Testis (tissue), 3 donors: Measurements from ENCODE around the gene NPAS3. TPM values are rescaled to one million over a fixed set of nuclear protein-coding genes. Genes with fewer than 3 reads are reported as not detected.

Experiments
- DNase-seq: peaks from one replicate; pipeline ENCODE4 v3.0.0-alpha.2; 2019
- H3K27ac ChIP-seq, 2 donors: fragments of 200-600 bp; sonication (generic); one replicate each; pipeline ENCODE4 v1.5.1; 2019
- H3K27me3 ChIP-seq: fragments of 200-600 bp; sonication (generic); one replicate; pipeline ENCODE4 v1.5.1; 2019
- H3K36me3 ChIP-seq: fragments of 200-600 bp; sonication (generic); one replicate; pipeline ENCODE4 v1.5.1; 2017; ENCODE audit warnings: low read depth; ENCODE audit errors: missing control alignments
- H3K4me1 ChIP-seq: fragments of 200-600 bp; sonication (generic); one replicate; pipeline ENCODE4 v1.5.1; 2019
- H3K4me3 ChIP-seq, 2 donors: fragments of 200-600 bp; sonication (generic); one replicate each; pipeline ENCODE4 v1.5.1; 2017 to 2019
- H3K9me3 ChIP-seq: fragments of 200-600 bp; sonication (generic); one replicate; pipeline ENCODE4 v1.5.1; 2017
- POLR2A ChIP-seq: fragments of 450-650 bp; IDR thresholded peaks from one replicate; pipeline ENCODE4 v1.6.1; 2017; ENCODE audit warnings: antibody characterized with exemption, mild to moderate bottlenecking, moderate library complexity
- WGBS, 2 donors: methylation state at CpG; one replicate each; pipeline ENCODE4 v1.1.5; 2018; 5-methylcytosine and 5-hydroxymethylcytosine counted together
- intact Hi-C: fragments of 100-400 bp; cut with DNase I; formaldehyde crosslinking; loops from one replicate; pipeline ENCODE4 v1.15.1; 2023; ENCODE audit warnings: low total_unique reads
- polyA plus RNA-seq: library from polyadenylated mRNA; stranded (reverse); fragments of 350-450 nt; fragmentation: Illumina TruSeq; extraction: RNeasy Lipid Tissue Mini Kit (QIAGEN cat#74804); gene quantifications from one replicate; pipeline ENCODE4 v1.2.3, GENCODE V29; 2014; ENCODE audit warnings: low read depth, low replicate concordance; ENCODE audit not compliant: insufficient read depth
- total RNA-seq, 2 donors: library from RNA; depleted of rRNA; stranded (reverse); fragments of >200 nt; gene quantifications; one replicate each; pipeline ENCODE4 v1.2.3, GENCODE V29; 2016
- TF ChIP-seq, protein P1 (sequence below), 3 experiments: fragments of 450-650 bp in 2 of 3; fragments of 200-600 bp in 1 of 3; sonication (generic) in 1 of 3; IDR thresholded peaks; one replicate each; pipeline ENCODE4 v1.5.1; 2016 to 2019; ENCODE audit warnings: antibody characterized with exemption in 3 of 3, mild to moderate bottlenecking in 2 of 3, moderate library complexity in 1 of 3

The NPAS3 gene
- total and polyA plus RNA-seq, 3 donors from 2014 or later, result 1.1 to 3.7 (median 1.8) TPM

DNA sequence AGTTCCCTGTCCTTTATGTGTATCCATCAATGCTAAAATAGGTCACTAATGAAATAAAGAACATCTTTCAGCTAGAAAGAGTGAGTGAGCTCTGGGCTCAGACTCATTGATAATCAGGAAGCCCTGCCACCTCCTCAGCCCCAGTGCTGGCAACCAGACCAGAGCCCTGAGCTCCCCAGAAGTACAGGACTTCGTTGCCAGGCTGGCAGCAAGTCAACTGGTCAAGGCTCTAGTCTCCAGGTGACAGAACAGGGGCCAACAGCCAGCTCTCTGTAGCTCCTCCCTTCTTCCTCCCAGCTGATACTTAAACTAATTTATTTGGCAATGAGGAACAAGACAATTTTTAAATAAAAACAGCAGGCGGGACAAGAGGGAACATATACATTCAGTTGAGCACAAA lies 866.9 kb downstream of the NPAS3 start:
- Histone ChIP-seq H3K36me3 (no peaks in the 10 kb centered on the region), H3K27ac (no peak overlapping the region), H3K27me3 (no peaks in the 10 kb centered on the region), H3K9me3 (no peaks in the 10 kb centered on the region), H3K4me3 (no peak overlapping the region), H3K4me1 (no peaks in the 10 kb centered on the region)
- DNase-seq, result no peak
- intact Hi-C loops, result no loop called here
- TF ChIP-seq, protein P1, sequence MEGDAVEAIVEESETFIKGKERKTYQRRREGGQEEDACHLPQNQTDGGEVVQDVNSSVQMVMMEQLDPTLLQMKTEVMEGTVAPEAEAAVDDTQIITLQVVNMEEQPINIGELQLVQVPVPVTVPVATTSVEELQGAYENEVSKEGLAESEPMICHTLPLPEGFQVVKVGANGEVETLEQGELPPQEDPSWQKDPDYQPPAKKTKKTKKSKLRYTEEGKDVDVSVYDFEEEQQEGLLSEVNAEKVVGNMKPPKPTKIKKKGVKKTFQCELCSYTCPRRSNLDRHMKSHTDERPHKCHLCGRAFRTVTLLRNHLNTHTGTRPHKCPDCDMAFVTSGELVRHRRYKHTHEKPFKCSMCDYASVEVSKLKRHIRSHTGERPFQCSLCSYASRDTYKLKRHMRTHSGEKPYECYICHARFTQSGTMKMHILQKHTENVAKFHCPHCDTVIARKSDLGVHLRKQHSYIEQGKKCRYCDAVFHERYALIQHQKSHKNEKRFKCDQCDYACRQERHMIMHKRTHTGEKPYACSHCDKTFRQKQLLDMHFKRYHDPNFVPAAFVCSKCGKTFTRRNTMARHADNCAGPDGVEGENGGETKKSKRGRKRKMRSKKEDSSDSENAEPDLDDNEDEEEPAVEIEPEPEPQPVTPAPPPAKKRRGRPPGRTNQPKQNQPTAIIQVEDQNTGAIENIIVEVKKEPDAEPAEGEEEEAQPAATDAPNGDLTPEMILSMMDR (IDR thresholded peaks at IDR 0.05), result no peak
- TF ChIP-seq POLR2A, result no peak
- 40 to 75% methylated on average over 2 of the region's 2 CpGs for WGBS, 2 donors

DNA sequence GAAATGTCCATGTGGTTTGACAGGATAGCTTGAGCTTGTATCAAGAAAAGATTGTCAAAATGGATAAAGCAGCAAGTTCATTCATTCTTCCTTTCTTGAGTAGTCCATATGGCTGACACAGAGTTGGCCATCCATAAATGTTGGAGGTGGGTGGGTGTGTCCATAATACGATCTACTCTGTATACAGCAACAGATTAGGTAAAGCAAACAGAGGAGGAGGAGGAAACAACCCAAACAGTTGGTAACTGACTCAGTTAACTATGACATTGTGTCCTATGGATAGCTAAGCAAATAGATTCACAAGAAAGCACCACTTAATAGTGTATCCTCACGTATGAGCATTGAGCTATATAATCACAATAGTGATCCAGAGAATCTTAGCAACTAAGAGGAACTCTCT lies 868.2 kb downstream of the NPAS3 start:
- no peak overlapping the region for H3K27ac ChIP-seq
- WGBS, 2 donors, result 92 to 97% methylated on average over 2 of the region's 2 CpGs
- DNase-seq, result no peak
- H3K4me1 ChIP-seq, result no peaks in the 10 kb centered on the region
- TF ChIP-seq POLR2A, result no peak
- TF ChIP-seq, protein P1 (IDR thresholded peaks at IDR 0.05), result no peak
- H3K36me3 ChIP-seq, result no peaks in the 10 kb centered on the region
- no peak overlapping the region for H3K4me3 ChIP-seq
- intact Hi-C loops, result no loop called here
- H3K27me3 ChIP-seq, result no peaks in the 10 kb centered on the region
- H3K9me3 ChIP-seq, result no peaks in the 10 kb centered on the region

GRCh38 chr14:33808187-33808586 lies 869.5 kb downstream of the NPAS3 start:
- Histone ChIP-seq H3K36me3 (no peaks in the 10 kb centered on the region), H3K27me3 (no peaks in the 10 kb centered on the region), H3K4me1 (no peaks in the 10 kb centered on the region), H3K4me3 (no peak overlapping the region), H3K9me3 (no peaks in the 10 kb centered on the region), H3K27ac (no peak overlapping the region)
- no peak for DNase-seq
- TF ChIP-seq POLR2A, result no peak
- TF ChIP-seq, protein P1 (IDR thresholded peaks at IDR 0.05), result no peak
- WGBS, 2 donors, result 64 to 65% methylated on average over 3 of the region's 3 CpGs
- intact Hi-C loops, result no loop called here

DNA sequence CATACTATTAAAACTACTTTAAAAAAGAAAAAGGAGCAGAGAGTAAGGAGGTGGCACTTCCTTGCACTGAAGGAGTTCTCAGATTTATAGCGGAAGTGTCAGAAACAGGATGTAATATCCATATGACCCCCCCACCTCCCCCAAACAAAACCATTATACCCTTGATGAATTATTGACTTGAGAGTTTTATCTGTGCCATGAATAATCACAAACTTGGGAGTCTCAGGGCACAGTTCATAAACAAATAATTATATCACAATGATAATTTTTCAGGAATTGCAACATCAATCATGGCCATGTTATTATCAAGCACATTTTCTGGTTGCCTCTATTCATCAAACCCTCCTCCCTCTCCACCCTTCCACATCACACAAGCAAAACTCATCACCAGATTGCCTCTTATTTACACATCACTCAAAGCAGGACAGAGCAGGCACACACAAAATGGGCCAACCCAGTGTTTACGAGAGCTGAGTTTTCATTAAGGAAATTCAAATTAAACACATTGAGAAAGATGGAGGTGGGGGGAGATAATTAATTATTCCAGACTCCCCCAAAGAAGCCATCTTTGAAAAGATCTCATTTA lies 870.8 kb downstream of the NPAS3 start:
- H3K27ac ChIP-seq, result no peak overlapping the region
- WGBS, 2 donors, result 90 to 96% methylated on average over 2 of the region's 2 CpGs
- intact Hi-C loops, result no loop called here
- no peaks in the 10 kb centered on the region for H3K36me3 ChIP-seq
- DNase-seq, result no peak
- H3K27me3 ChIP-seq, result no peaks in the 10 kb centered on the region
- no peaks in the 10 kb centered on the region for H3K9me3 ChIP-seq
- no peaks in the 10 kb centered on the region for H3K4me1 ChIP-seq
- TF ChIP-seq POLR2A, result no peak
- TF ChIP-seq, protein P1 (IDR thresholded peaks at IDR 0.05), result no peak
- no peak overlapping the region for H3K4me3 ChIP-seq

DNA sequence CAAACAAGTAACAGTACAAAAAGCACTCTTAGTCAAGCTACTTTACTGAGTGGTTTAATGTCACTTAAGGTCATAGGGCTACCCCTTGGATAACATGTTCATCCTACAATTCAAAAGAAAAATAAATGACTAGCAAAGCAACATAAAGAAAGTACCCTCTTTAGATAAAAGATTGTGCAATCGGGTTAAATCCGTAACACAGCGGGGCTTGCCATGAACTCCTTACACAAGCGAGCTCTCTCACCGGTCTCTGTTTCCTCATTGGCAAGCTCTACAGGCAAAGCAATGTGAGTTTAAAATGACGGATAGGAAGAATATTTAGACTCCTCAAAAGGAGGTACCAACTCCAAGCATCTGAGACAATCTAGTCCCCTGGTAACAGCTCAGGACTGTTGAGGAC lies 871.6 kb downstream of the NPAS3 start:
- no peak for DNase-seq
- TF ChIP-seq, protein P1 (IDR thresholded peaks at IDR 0.05), result no peak
- WGBS, 2 donors, result 87 to 94% methylated on average over 6 of the region's 6 CpGs
- Histone ChIP-seq H3K4me3 (no peak overlapping the region), H3K9me3 (no peaks in the 10 kb centered on the region), H3K27me3 (no peaks in the 10 kb centered on the region), H3K36me3 (no peaks in the 10 kb centered on the region), H3K4me1 (no peaks in the 10 kb centered on the region), H3K27ac (no peak overlapping the region)
- intact Hi-C loops, result no loop called here
